ENCODE data around the gene RAPGEF5. TPM values are rescaled to one million over a fixed set of nuclear protein-coding genes. Genes with fewer than 3 reads are reported as not detected.

RAPGEF5 gene
- total and polyA plus RNA-seq, 2 experiments from 2014 or later, result 0.21 TPM; not detected in 1

GRCh38 chr7:22193450-22193983 is 163.4 kb downstream of the RAPGEF5 start:
- Histone ChIP-seq H3K4me3 (peak overlapping the region; percentile 23), H3K27me3 (no peaks in the 10 kb centered on the region), H3K36me3 (no peaks in the 10 kb centered on the region), H3K9me3 (ENCODE audit: low read depth) (no peaks in the 10 kb centered on the region), H3K4me1 (ENCODE audit: low read depth) (peaks cover 9% of the 10 kb centered on the region), H3K27ac (no peak overlapping the region)
- TF ChIP-seq CTCF (IDR thresholded peaks at IDR 0.05; ENCODE audit: low read depth, low read length), result no peak
- peak; percentile 62 to 79 for DNase-seq (ENCODE audit: low read depth in 1 of 2, low spot score in 1 of 2)

- H3K4me3 ChIP-seq, result no peak overlapping the region
- no peak for DNase-seq (ENCODE audit: low read depth in 1 of 2, low spot score in 1 of 2)
- H3K36me3 ChIP-seq, result no peaks in the 10 kb centered on the region
- no peak overlapping the region for H3K27ac ChIP-seq
- H3K4me1 ChIP-seq (ENCODE audit: low read depth), result peaks cover 9% of the 10 kb centered on the region
- no peak for TF ChIP-seq CTCF (IDR thresholded peaks at IDR 0.05; ENCODE audit: low read depth, low read length)
- no peaks in the 10 kb centered on the region for H3K27me3 ChIP-seq
- H3K9me3 ChIP-seq (ENCODE audit: low read depth), result no peaks in the 10 kb centered on the region
Observed at GRCh38 chr7:22192801-22193200, 164.2 kb downstream of the RAPGEF5 start.

GRCh38 chr7:22190736-22191135 is 166.2 kb downstream of the RAPGEF5 start:
- Histone ChIP-seq H3K27ac (no peak overlapping the region), H3K36me3 (no peaks in the 10 kb centered on the region), H3K9me3 (ENCODE audit: low read depth) (no peaks in the 10 kb centered on the region), H3K4me3 (no peak overlapping the region), H3K4me1 (ENCODE audit: low read depth) (peaks cover 9% of the 10 kb centered on the region), H3K27me3 (no peaks in the 10 kb centered on the region)
- TF ChIP-seq CTCF (IDR thresholded peaks at IDR 0.05; ENCODE audit: low read depth, low read length), result no peak
- no peak for DNase-seq (ENCODE audit: low read depth in 1 of 2, low spot score in 1 of 2)

- no peak for TF ChIP-seq CTCF (IDR thresholded peaks at IDR 0.05; ENCODE audit: low read depth, low read length)
- no peak overlapping the region for H3K27ac ChIP-seq
- no peak for DNase-seq (ENCODE audit: low read depth in 1 of 2, low spot score in 1 of 2)
Observed at GRCh38 chr7:22189741-22190140, 167.2 kb downstream of the RAPGEF5 start.

GRCh38 chr7:22189230-22189629 is 167.7 kb downstream of the RAPGEF5 start:
- no peak overlapping the region for H3K4me3 ChIP-seq
- H3K27me3 ChIP-seq, result no peaks in the 10 kb centered on the region
- no peak for TF ChIP-seq CTCF (IDR thresholded peaks at IDR 0.05; ENCODE audit: low read depth, low read length)
- H3K27ac ChIP-seq, result no peak overlapping the region
- no peaks in the 10 kb centered on the region for H3K36me3 ChIP-seq
- H3K4me1 ChIP-seq (ENCODE audit: low read depth), result peaks cover 9% of the 10 kb centered on the region
- no peak for DNase-seq (ENCODE audit: low read depth in 1 of 2, low spot score in 1 of 2)
- H3K9me3 ChIP-seq (ENCODE audit: low read depth), result no peaks in the 10 kb centered on the region

More at GRCh38 chr7:22189741-22190140, 167.2 kb downstream of the RAPGEF5 start:
- no peaks in the 10 kb centered on the region for H3K36me3 ChIP-seq
- H3K4me1 ChIP-seq (ENCODE audit: low read depth), result peaks cover 9% of the 10 kb centered on the region
- no peaks in the 10 kb centered on the region for H3K27me3 ChIP-seq
- H3K9me3 ChIP-seq (ENCODE audit: low read depth), result no peaks in the 10 kb centered on the region
- H3K4me3 ChIP-seq, result no peak overlapping the region

Measured in cardiac muscle cell (in vitro differentiated cells and primary cell).